Activated CD4-positive, CD25-positive, alpha-beta regulatory T cell treated with anti-CD3 and anti-CD28 coated beads, Interleukin-2, amount 50 U/mL, for 16 hours (primary cell): ENCODE data around the gene NXPH4.
A peak's percentile ranks its signal among the peaks of the same experiment; 100 is the strongest.

Experiments
- DNase-seq: peaks from one replicate; pipeline ENCODE4 v3.0.0-alpha.2; 2020; ENCODE audit warnings: low read depth, low spot score

The NXPH4 gene

DNA sequence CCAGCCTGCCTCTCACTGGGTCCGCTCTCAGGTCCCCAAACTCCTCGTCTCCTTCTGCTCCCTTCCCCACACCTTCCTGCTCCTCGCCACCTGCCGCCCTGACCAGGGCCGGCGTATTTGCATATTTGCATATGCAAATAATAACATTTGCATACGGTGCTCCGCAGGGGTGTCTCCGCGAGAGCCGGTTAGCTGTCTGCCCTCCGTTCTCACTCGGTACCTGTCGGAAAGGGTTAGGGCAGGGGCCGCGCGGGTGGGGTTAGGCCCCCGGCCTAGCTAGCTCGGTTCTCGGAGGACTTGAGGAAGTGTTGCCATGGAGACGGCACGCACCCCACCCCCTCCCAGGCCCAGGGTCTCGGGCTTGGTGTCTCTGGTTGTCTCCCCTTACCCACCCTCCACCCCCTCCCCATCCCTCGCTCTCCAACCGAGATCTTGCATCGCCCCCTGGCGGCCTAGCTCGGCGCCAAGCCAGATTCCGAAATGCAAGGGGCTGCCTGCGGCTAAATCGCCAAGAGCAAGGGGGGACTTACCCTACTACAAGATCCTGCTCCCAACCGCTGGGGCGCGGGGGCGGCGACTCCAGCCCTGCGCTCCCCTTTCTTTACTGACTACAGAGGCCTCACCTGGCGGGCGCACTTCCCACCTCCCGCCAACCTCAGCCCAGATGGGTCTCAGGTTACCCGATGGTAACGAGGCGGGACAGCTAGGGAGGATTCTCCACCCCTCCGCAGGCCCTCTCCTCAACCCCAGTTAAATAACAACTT, 26.3 kb downstream of the NXPH4 start:
- no peak for DNase-seq

DNA sequence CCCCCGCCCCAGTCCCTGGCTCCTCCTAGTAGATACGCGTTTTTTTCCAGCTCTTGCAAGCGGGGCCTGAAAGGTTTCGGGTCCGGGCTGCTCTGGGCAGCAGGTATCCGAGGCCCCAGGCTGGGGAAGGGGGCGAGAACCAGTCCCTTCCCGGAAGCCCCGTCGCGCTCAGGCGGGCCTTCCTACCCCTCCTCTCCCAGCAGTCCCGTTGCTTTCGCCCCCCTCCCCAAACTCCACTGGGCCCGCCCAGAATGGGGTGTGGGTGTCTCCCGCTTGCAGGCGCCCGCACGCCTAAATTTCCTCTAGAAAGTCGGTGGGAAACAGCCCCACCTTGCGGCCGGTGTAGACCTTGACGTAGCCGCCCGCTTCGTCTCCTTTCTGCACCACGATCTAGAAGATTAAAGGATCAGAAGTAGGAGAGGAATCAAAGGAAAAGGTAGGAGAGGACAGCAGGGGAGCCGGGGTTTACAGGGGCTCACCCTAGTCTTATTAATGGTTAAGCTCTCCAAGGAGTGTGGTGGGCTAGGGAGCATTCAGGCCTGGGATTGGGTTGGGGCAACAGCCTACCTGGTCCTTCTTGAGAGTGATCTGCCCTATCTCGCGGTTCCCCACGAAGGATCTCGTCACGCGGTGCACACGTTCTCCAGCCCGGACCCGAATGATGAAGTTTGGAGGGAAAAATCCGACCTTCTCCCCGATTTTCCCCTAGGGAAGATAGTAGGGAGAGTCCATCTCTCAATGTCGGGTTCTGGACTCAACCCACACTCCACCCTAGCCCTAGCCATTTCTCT, 27.1 kb downstream of the NXPH4 start:
- peak; percentile 54 for DNase-seq

DNA sequence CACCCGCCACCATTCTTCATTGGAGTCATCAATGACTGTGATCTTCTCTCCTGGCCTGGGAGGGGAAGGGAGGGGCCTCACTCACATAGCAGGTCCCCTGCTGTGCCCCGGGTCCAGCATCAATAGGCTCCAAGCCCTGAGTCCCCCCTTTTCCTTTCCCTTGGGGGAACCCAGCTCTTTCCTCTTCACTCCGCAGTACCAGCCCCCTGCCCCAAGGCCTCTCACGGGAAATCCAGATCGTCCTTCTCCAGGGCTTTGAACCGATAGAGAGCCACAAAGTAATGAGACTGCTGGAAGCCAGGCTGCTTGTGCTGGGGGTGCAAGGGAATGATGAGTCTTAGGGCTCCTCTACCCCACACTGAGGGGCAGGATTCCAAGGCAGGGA, 27.7 kb downstream of the NXPH4 start:
- DNase-seq = no peak

DNA sequence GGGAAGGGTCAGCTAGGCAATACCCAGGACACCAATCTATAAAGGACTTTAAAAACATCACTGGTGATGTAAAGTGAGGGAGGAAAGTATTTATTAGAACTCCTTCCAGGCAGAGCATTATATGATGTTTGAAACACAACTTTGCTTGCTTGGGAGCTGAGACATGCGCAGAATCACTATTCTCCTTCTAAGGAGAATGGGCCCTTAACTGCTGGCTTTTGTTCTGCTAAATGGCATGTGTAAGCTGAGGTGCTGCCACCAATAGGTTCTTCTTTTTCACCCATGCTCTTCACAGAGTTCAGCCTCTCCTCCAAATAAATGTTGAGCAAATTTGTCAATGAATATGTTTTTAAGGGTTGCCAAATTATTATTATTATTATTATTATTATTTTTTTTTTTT, 30.4 kb downstream of the NXPH4 start:
- no peak for DNase-seq

DNA sequence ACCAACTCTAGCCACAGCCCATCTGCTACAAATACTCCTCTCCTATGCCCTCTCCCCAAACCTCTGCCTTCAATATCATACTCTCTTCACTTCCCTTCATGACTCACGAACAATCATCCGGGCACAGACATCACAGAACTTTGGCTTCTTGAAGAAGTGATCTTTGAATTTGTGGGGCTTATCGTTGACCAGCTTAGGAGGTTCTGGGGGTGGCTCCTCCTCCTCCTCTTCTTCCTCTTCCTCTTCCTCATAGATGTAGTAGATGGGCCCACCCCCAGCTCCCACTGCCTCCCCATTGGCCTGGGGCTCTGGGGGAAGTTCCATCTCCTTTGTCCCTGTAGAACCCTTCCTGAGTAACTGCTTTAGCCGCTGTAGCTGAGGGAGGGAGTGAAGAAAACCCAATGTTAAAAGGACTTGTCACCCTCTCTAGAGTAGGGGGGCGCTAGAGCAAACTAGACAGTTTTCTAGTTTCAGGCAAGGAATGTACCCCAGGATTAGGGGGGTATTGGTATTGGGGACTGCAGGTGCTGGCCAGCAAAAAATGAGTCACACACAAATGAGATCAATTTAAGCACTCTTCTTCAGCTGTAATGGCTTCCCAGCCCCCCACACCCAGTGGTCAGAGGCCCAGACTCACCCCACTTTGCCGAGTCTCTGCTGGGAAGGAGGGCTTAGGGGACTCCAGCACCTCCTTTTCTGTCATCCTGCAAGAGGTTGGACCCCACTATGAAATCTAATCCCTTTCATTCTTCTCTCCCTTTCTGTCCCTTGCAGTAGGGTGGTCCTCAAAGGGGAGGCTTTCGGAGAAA, 32.5 kb downstream of the NXPH4 start:
- DNase-seq = no peak

DNA sequence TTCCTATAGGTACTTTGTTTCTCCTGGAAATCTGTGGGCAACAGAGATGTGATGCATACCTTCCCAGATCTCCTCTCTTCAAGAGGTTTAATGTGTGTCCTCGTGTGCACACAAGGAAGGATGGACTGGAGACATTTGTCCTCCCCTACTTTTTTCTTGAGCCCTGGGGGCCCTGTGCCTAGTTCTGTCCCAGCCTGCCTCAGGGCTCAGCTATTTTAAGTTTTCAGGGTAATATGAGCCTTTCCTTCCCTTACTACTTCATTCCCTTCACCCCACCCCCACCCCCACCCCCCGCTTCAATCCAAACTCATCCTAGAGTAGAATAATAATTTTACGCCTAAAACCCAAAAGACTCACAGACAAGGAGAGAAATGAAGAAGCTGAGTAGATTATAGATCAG, 33.9 kb downstream of the NXPH4 start:
- no peak for DNase-seq

DNA sequence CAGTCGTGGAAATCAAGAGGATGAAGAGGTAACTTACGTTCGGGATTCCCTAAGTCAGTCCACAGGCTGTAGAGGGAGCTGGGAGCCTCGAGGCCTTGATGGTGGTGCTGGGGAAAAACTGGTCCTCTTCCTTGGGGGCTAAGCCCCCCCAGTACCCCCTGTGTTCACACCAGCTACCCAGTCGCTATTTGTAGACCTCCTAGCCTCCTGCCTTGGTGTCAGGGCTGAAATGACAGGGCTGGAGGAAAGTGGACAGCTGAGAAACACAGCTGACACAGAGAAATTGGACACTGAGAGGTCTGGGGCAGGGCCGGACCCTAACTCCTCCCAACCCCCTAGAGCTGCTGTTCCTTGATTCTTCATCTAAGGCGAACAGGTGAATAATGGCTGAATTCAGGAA, 34.4 kb downstream of the NXPH4 start, which contains the start of gene STAC3:
TSS of gene STAC3 (minus strand) at position 232 of the 400 bp plus-strand sequence. CDS start 1,551 bp downstream, outside the sequence.
- DNase-seq = no peak

DNA sequence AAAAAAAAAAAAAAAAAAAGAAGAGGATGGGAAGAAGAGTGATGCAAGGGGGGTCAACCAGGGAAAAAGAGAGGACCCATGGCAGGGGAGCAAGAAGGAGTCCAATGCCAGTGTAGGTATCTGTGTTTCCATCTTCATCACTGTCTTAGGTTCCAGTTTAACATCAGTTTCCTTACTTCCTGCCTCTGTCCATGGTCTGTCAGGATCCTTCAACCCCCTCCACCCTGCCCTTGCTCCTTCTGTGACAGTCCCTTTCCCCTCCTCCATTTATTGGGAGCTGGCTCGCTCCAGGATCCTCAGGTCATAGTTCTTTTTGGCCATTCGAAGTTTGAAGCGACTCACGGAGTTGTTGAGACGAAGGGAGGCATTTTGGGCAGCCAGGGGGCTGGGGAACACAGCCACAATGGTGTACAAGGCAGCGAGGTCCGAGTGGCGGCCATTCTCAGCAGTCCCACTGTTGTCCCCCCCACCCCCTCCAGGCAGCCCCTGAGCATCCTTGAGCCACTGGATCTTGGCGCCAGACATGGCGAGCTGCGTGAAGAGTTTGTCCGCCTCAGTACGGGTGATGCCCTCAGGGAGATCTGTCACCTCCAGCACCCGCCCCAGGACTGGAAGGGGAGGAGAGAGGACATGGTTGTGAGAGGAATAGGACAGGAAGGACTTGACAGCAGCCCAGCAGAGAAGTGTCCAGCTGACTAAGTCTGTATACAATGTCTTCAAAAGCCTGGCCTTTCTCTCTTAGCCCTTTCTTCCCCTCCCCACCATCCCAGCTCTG, 38.1 kb downstream of the NXPH4 start:
- no peak for DNase-seq

DNA sequence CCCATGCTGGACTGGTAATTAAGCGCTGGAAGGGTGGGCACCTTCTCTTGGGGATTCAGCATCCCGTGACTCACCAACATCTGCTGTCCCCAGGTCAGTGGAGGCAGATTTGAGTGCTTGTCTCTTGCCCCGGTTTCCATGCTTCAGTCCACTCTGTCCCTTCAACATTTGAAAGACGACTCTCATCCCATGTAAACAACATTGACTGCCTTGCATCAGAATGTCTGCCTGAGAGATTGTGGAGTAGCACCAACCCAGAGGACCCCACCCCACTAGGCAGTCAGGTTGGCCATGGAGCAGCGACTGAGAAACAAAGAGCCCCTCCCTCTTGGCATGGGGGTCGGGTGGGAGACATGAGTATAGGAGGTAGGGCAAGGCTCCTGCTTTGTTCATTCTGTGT, 39.3 kb downstream of the NXPH4 start:
- no peak for DNase-seq

DNA sequence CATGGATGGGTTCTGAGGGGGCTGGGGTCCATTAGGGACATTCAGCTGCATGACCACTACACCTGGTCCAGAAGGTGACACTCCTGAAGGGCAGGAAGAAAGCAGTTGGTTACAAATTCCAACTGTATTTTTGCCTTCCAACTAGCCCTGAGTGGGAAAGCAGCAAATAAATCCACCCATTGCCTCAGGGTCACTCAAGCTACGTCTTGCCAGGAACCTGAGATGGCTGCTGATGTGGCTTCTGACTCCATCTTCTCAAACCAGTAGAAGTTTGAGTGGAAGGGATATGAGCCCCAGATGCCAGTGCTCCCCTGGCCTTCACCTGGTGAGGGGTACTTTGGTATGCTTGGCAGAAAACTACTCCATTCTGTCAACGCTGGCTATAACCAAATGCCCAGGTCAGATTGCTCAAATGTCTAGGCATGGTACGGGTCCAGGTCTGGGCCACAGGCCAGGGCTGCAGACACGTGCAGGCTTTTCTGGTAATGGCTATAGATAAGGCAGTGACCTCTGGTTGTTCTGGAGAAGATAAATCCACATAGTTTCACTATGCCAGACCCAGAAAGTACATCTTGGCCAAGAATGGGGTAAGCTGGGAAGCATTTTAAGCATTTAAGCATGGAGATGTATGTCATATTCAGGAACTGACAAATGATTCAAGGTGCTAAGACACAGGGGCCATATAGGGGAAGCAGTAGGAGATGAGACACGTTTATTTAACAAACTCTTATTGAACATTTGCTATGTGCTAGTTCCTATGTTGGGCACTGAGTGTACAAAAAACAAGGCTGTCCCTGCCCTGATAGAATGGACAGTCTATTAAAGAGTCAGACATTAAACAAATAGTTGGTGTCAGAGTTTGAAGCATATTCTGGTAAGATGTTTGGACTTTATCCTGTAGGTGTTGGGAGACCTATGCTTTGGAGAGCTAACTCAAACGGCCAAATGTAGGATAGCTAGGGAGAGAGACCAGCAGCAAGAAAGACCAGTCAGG, 42.7 kb downstream of the NXPH4 start:
- DNase-seq = no peak

DNA sequence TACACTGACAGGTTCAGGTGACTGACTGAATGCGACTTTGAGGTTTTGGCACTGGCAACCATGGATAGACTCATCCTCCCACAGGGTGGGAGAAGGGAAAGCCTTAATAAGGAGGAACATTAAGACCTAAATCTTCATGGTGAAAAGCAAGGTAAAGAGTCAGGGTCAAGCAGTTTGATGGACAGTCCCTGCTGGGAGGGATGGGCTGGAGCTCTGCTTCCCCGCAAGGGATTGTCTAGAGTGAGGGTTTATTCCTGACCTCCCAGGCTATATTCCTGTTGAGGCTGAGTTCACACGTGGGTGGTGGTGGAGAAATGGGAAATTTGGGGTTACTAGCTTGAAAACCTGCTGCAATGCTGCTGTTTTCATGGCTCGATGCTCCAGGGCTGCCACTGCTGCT, 43.8 kb downstream of the NXPH4 start:
- DNase-seq = no peak

DNA sequence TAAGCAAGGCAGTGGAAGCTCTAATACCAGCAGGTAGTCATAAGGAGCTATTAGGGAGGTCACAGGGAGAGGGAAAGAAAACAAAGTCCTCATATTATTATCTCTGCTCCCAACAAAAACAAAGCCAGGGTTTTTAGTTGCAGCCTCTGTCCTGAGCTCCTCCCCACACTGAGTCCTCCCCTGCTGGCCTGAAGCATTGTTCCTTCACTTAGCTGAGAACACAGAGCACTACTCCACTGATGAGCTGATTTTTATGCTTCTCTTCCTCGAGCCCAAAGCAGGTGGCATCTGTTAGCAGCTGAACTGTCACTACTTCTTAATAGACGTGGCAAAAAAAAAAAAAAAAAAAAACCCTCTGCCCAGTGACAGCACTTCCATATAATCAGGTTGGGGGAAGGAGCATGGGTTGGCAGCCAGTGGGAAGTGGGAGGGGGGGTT, 44.9 kb downstream of the NXPH4 start:
- no peak for DNase-seq

DNA sequence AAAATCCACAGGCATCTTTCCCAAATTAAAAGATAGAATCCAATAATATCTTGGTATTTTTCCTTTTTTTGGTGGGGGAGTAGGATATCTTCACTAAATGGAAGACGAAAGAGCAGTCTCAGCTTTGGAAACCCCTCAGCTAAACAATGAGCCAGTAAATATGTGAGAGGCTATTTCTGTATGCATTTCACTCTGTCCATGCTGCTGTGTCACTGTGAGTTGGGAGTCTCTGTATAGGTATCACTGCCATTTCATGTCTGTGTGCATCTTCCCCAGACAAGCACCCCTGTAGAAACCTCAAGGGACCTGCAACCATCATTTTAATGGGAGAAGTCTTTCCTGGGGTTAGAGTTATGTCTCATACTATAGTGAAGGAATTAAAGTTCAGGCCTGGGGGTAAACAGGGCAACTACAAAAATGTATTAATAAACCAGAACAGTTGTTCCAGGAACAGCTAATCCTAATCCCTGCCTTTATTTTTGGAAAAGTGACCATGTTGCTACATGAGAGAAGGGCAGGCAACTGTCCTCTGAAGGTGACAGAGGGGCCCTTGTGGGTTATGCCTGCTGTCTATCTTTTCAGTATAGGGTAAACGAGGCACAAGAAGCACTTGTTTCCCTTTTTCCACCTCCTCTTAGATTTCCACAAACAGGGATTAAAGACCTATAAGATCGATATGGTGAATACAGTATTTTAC, 45.7 kb downstream of the NXPH4 start:
- DNase-seq = no peak

DNA sequence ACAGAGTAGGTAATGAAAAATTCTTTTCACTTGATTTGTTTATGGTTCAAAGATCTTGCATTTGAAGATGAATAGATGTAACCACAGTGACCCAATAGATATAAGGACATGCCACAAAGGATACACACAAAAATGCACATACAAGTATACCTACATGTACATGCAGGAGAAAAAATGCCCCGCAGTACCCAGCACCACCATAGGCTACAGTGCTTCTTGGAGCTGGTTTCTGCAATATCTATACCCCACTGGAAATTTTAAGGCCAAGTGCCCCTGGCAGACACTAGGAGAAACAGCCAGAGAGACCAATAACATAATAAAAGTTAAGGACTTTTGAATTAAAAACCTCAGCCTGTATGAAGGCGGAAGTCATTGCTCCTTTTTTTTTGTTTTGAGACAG, 46.5 kb downstream of the NXPH4 start:
- no peak for DNase-seq

DNA sequence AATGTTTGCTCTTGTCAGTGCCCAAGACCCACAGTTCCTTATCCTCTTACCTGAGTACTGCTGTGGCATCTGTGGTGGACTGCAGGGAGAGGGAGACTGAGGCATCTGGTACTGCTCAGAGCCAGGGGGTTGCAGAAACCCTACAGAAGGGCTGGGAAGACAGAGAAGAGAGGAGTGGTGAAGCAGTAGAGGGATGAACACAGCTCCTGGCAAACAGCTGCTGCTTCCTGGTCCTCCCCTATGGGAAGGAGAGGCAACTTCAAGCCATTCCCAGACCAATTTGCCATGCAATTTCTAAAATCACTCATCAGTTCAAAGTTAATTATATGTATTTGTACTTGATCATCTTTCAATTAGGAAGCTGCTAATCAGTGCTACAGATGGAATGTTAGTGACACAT, 50.1 kb downstream of the NXPH4 start:
- DNase-seq = no peak

DNA sequence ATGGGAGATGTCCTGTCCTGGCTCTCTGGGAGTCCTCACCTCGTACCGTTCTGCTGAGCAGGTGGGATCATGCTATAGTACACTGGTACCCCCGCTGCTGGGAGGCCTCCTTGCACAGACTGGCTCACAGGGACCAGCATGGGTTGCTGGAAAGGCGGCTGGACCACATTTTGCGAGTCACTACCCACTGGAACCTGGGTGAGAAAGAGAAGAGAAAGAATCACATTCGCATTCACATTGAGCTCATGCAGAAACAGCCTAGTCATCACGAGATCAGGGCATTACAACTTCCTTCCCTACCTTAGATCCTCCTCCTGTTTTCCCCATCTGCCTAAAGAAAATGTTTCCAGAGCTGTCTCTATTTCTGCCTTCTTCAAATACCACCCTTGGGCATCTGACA, 51.7 kb downstream of the NXPH4 start:
- no peak for DNase-seq

DNA sequence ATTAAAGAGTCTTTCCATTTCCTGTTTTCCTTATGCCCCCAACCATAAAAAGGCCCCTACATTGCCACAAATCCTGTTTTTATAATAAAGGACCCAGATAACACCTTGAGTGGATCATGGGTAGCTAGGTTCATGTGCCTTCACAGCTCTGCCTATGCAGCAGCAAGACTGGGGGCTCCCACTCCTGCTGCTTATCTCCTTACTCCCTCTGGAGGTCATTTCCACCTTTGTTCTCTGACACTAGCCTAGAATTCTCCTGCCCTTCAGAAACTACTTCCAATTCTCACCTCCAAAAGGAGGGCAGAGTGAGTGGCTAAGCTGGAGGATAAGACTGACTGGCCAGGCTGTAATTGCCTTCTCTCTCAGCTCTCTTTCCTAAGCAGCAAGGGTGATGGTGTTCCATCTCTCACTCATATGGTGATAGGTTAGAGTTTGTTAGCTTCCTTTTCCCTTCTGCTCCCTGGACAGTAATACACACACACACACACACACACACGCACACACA, 54.4 kb downstream of the NXPH4 start:
- no peak for DNase-seq

DNA sequence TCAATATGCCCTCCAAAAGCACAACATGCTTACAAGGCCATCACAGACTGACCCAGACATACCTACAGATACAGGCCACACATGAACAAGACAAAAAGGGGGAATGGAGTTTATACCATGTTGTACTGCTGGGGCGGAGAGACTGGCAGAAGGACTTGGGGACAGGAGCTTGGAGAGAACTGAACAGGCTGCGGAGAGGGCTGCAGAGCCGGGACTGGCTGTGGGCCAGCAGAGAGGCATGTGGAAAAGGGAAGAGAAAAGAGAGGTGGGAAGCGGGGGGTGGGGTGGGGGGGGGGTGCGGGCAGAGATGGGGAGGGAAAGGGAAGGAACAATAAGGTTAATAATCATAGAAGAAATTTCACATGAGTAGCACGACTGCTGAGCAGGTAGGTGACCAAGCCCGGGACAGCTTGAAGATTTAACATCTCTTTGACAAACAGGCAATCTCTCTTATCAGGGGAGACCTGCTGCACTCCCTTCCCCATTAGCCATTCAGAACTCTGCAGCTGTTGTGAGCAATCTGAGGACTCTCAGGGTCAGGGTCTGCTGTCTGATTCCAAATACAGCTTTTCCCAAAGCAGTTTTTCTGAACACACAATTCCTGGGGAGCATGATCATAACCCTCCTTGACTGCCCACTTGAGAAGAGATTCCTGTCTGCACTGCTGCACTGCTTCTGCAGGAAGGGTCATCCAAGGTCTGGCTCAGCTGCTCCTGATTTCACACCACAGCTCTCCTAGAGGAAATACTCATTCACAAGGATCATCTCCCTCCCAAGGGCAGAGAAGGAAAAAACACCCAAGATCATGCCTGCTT, 56.0 kb downstream of the NXPH4 start:
- no peak for DNase-seq

DNA sequence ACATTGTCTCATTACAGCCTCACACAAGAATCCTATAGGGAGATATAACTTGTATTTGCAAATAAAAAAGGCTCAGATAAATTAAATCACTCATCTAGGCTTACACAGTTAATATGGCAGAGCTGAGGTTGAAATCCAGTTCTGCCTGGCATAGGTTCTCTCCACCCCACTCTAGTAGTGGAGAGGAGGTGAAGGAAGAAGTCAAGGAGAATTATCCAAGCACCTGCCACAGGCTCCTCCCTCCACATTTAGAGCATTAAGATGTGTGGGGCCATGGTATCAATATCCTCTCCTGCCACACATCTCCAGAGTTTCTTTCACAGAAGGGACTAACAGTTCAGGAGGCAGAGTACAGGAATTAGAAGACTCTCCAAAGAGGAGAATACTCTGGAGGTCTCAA, 56.9 kb downstream of the NXPH4 start:
- DNase-seq = no peak
